SK-N-MC (cell line): ENCODE measurements around the gene PAX2.

Source experiments
- EZH2 ChIP-seq: fragments of 200-600 bp; sonication (generic); IDR thresholded peaks from one replicate; pipeline ENCODE4 v1.6.1; 2017; ENCODE audit warnings: antibody characterized with exemption
- FOXP2 ChIP-seq: optimal IDR thresholded peaks from 2 replicates; pipeline ENCODE3; 2011; ENCODE audit warnings: mild to moderate bottlenecking, moderate library complexity; ENCODE audit not compliant: insufficient read depth; ENCODE audit errors: extremely low read length, control extremely low read depth
- POLR2AphosphoS5 ChIP-seq: IDR thresholded peaks from 2 replicates; pipeline ENCODE4 v1.6.1; 2012; ENCODE audit warnings: mild to moderate bottlenecking, low read depth, low read length, borderline replicate concordance

GRCh38 chr10:100876585-100877460, 131.4 kb downstream of the PAX2 start:
- TF ChIP-seq POLR2AphosphoS5 (no peak), EZH2 (no peak), FOXP2 (no peak)
